ENCODE measurements around the gene JAGN1. TPM values are rescaled to one million over a fixed set of nuclear protein-coding genes. Genes with fewer than 3 reads are reported as not detected.

The JAGN1 gene
- total and polyA plus RNA-seq, 2 of the 8 experiments (the other 6 are each of a cell fraction or from before 2014, with no cell fraction given), result 26.9 to 51.6 TPM

DNA sequence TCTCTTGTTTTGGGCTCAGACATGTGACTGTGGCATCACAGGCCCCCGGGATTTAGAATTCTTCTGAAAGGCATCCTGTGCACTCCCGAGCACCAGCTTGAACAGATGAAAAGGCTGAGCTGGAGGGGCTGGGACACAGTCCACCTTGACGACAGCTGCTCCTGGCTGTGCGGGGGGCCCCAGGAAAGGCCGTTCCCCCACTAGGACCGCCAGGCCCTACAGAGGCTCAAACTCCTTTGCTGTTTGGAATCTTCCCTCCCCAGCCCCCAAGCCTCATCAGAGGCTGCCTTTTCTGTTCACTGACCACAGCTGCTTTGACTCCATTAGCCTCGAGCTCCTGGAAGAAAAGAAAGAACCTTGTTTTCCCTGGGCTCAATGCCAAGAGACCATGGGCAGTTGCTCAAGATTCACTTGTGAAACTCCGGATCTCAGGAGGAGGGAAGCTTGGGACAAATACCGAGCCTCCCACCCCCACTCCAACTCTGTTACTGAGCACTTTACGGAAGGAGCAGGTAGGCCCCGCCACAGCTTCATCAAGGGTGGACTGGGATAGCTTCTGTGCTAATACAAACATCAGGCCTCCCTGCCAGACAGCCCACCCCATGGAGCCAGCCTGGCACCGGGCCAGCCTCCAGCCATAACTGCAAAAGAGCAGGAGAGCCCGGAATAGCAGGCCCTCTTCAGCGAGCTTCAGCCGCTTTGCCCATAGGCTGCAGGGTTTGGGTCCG, 26.0 kb upstream of the JAGN1 start:
- DNase-seq (ENCODE audit: low read depth in 1 of 2, low spot score in 2 of 2) (no peak), FAIRE-seq (no peak)
- H4K20me1 ChIP-seq (replicated peaks in 1 of 2; ENCODE audit: control insufficient read depth in 1 of 2, insufficient read depth in 2 of 2, low read length in 2 of 2), result no peaks in the 10 kb centered on the region
- H3K18ac ChIP-seq (ENCODE audit: extremely low read depth, low read length), result no peak overlapping the region
- H3K27ac ChIP-seq (ENCODE audit: low read depth, low read length), result no peak overlapping the region
- no peak overlapping the region for H2BK12ac ChIP-seq (ENCODE audit: low read depth, low read length)
- H3K14ac ChIP-seq (ENCODE audit: insufficient read length), result no peak overlapping the region
- CTCF ChIA-PET (ENCODE audit: partially characterized antibody), result interaction anchor here (0.7 to 1.7 kb wide), 11 partner anchors 14 to 85 kb away, joined by 3 to 9 read pairs (median 3); partner anchors contain the start of genes CIDEC, CRELD1 and IL17RC
- no peak overlapping the region for H2BK15ac ChIP-seq (ENCODE audit: low read length)
- H3K56ac ChIP-seq (replicated peaks; ENCODE audit: insufficient read length, low read depth, low read length), result no peak overlapping the region
- H3K79me2 ChIP-seq (ENCODE audit: control insufficient read depth in 1 of 2, insufficient read depth in 2 of 2, low read length in 2 of 2), result no peaks in the 10 kb centered on the region
- H3K23me2 ChIP-seq (ENCODE audit: low read depth, low read length), result peaks cover 4% of the 10 kb centered on the region; the same call in 1 of the 2 replicates
- WGBS, 2 experiments (ENCODE audit: extremely low coverage in 1 of 2, insufficient coverage in 1 of 2, insufficient read length in 1 of 2, insufficient replicate concordance in 2 of 2, low coverage in 1 of 2, low lambda C conversion rate in 2 of 2, missing lambda C conversion rate in 1 of 2), result 91% methylated on average over 16 of the region's 16 CpGs; no CpG with 5 or more reads in 1 of the 2 experiments
- peaks cover 0 to 12% (median 4%) of the 10 kb centered on the region in 4 experiments; a peak in 3 of 7 replicates for H3K27me3 ChIP-seq (replicated peaks in 1 of 4; ENCODE audit: control insufficient read depth in 3 of 4, extremely low read depth in 1 of 4, insufficient read depth in 3 of 4, low read length in 3 of 4)
- no peaks in the 10 kb centered on the region for H3K36me3 ChIP-seq (ENCODE audit: control insufficient read depth in 2 of 4, insufficient read depth in 4 of 4, low read length in 3 of 4)
- no peak overlapping the region for H2BK5ac ChIP-seq (ENCODE audit: low read depth, low read length)
- H3K79me1 ChIP-seq (ENCODE audit: low read depth, low read length), result no peaks in the 10 kb centered on the region
- H4K8ac ChIP-seq (ENCODE audit: extremely low read depth, insufficient read depth, low read length), result no peak overlapping the region
- H2BK20ac ChIP-seq (ENCODE audit: low read length), result no peak overlapping the region
- no peak overlapping the region for H2AK5ac ChIP-seq (ENCODE audit: low read depth, low read length)
- H4K91ac ChIP-seq (replicated peaks; ENCODE audit: insufficient read length, low read length), result no peak overlapping the region
- no peak overlapping the region for H3K9ac ChIP-seq (replicated peaks in 1 of 4; ENCODE audit: extremely low read depth in 1 of 4, low read depth in 3 of 4, low read length in 3 of 4)
- no peak overlapping the region for H2AFZ ChIP-seq (ENCODE audit: low read length)
- POLR2A ChIA-PET (ENCODE audit: partially characterized antibody), result interaction anchor here (0.6 to 1.2 kb wide), 3 partner anchors 82 to 437 kb away, joined by 3 to 4 read pairs (median 3); no protein-coding TSS in a partner anchor
- H4K5ac ChIP-seq (ENCODE audit: insufficient read length, low read depth, low read length), result no peak overlapping the region
- no peak overlapping the region for H3K4ac ChIP-seq (replicated peaks; ENCODE audit: insufficient read length, low read depth, low read length)
- H3K4me2 ChIP-seq (ENCODE audit: insufficient read depth in 1 of 2, low read depth in 2 of 2, low read length in 2 of 2), result no peak overlapping the region
- no peak overlapping the region for H3K23ac ChIP-seq (ENCODE audit: insufficient read length)
- no peak overlapping the region for H2BK120ac ChIP-seq (replicated peaks; ENCODE audit: low read depth, low read length)
- H3K4me1 ChIP-seq (replicated peaks in 1 of 4; ENCODE audit: control insufficient read depth in 3 of 4, insufficient read depth in 4 of 4, low read length in 3 of 4), result peaks cover 0 to 5% (median 3%) of the 10 kb centered on the region in 4 experiments; a peak in 6 of 7 replicates
- H3K9me3 ChIP-seq (ENCODE audit: insufficient read depth in 2 of 2, low read depth in 1 of 2, low read length in 1 of 2), result no peaks in the 10 kb centered on the region
- no peak overlapping the region for H3K4me3 ChIP-seq (ENCODE audit: extremely low read depth in 1 of 4, insufficient read depth in 2 of 4, low read depth in 3 of 4, low read length in 4 of 4)
- TF ChIP-seq BCL11A (IDR thresholded peaks at IDR 0.05; ENCODE audit: low read depth in 2 of 2, low read length in 2 of 2), result no peak
- TF ChIP-seq POLR2A (IDR thresholded peaks at IDR 0.05; ENCODE audit: control extremely low read depth in 1 of 2, low read depth in 2 of 2, low read length in 2 of 2), result no peak
- no peak for TF ChIP-seq CBX5 (IDR thresholded peaks at IDR 0.05; ENCODE audit: low read depth, low read length)
- TF ChIP-seq, protein P1, sequence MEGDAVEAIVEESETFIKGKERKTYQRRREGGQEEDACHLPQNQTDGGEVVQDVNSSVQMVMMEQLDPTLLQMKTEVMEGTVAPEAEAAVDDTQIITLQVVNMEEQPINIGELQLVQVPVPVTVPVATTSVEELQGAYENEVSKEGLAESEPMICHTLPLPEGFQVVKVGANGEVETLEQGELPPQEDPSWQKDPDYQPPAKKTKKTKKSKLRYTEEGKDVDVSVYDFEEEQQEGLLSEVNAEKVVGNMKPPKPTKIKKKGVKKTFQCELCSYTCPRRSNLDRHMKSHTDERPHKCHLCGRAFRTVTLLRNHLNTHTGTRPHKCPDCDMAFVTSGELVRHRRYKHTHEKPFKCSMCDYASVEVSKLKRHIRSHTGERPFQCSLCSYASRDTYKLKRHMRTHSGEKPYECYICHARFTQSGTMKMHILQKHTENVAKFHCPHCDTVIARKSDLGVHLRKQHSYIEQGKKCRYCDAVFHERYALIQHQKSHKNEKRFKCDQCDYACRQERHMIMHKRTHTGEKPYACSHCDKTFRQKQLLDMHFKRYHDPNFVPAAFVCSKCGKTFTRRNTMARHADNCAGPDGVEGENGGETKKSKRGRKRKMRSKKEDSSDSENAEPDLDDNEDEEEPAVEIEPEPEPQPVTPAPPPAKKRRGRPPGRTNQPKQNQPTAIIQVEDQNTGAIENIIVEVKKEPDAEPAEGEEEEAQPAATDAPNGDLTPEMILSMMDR (IDR thresholded peaks at IDR 0.05; ENCODE audit: control extremely low read depth in 1 of 3, insufficient read depth in 1 of 3, low read depth in 1 of 3, low read length in 3 of 3), result no peak
- TF ChIP-seq SUZ12 (IDR thresholded peaks at IDR 0.05; ENCODE audit: low read length), result no peak
- no peak for TF ChIP-seq KDM5A (IDR thresholded peaks at IDR 0.05; ENCODE audit: low read length)
- TF ChIP-seq RNF2 (IDR thresholded peaks at IDR 0.05; ENCODE audit: borderline replicate concordance, low read depth, low read length, missing control alignments, poor library complexity, severe bottlenecking), result no peak
- no peak for TF ChIP-seq SIX5 (IDR thresholded peaks at IDR 0.05; ENCODE audit: low read depth, low read length)
- no peak for TF ChIP-seq CEBPB (IDR thresholded peaks at IDR 0.05; ENCODE audit: low read depth, low read length)
